ENCODE measurements around the gene USP15.

Gene USP15

DNA sequence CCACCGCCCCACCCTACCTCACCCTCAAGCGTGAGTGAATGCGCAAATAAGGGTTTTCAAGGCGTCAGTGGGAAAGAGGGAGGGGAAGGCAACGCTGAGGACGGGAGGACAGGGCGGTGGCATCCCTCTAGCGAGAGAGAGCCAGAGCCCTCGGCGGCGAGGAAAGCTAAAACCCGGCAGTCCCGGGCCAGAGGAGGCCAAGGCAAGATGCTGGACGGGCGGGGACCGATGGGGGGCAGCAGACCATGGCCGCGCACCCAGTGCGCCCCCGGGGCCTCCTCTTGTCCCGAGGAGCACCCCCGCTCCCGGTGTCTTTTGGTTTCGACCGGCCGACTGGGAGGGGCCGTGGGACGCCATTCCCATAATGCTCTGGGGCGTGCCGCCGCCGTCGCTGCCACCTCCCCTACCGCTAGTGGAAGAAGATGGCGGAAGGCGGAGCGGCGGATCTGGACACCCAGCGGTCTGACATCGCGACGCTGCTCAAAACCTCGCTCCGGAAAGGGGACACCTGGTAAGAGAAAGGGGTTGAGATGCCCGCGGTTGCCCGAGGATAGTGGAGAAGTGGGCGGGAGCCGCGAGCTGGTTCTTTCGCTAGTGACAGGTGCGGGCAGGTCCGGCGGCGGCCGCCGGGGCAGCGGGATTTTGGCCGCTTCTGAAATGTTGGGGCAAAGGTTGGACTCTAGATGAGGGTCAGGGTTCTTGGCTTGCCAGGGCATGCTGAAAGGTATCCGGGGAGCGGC is at the start of gene USP15:
Gene USP15 (plus strand): TSS at position 412 of the 740 bp plus-strand sequence. CDS start 11 bp downstream, at position 423.
- peak; percentile 96 for DNase-seq (ENCODE audit: low spot score)

GRCh38 chr12:62210422-62210821 is 49.8 kb upstream of the USP15 start:
- peak; percentile 30 for DNase-seq (ENCODE audit: low spot score)

DNA sequence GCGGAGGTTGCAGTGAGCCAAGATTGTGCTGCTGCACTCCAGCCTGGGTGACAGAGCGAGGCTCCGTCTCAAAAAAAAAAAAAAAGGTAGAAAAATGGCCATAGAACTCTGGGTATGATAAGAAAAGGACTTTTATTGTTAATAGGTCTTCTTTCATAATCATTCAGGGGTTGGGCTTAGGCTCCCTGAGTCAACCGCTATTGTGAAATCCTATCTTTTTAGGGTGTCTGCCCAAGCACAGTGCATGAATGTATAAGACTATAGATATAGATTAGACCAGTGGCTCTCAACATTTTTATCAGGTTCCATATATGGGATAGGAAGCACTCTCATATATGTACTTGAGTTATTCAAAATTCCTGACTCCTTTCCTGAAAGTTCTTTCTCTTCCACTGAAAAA is 48.7 kb upstream of the USP15 start:
- DNase-seq (ENCODE audit: low spot score), result no peak

DNA sequence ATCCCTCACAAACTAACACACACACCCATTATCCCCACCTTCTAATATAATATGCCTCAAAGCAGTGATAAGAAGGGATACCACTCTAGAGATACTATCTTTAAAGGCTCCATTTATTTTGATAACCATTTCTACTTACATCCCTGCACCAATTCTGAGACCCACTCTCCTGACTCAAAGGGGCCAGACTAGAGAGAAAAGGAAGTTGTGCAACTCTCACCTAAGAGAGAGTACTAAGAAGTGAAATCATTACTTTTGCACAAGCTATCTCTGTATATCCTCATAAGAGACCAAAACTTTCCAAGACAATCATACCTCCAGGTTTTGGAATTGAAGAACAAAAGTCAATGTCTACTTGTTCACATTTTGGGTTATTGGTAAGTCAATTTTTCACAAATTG is 45.4 kb upstream of the USP15 start:
- DNase-seq (ENCODE audit: low spot score), result no peak

- DNase-seq (ENCODE audit: low spot score), result no peak
Measured at GRCh38 chr12:62215506-62215905, 44.7 kb upstream of the USP15 start.

DNA sequence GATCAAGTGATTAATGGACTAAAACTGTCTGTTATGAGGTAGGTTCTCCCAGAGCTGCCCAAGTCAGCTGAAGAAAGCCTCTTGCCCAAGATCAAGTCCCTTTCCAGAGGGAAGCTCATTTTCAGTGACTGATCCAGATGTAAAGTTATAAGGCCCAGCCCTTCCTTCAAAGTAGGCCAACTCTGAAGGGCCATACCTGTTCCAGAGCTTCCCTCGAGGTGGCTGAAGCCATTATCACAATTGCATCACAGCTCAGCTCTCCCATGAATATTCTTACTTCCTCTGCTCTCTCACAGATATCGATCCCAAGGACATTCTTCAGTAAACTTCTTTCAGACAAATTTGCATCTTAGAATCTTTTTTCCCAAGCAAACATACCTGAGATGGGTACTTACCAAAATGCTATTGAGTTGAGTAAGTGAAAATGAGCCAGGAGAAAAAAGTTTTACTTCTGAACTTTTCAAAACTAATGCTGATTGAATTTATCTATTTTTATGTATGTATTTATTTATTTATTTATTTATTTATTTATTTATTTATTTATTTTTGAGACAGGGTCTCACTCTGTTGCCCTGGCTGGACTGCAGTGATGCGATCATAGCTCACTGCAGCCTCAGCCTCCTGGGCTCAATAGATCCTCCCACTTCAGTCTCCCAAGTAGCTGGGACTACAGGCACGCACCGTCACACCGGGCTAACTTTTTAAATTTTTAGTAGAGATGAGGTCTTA is 42.6 kb upstream of the USP15 start:
- no peak for DNase-seq (ENCODE audit: low spot score)

GRCh38 chr12:62221107-62221506 is 39.1 kb upstream of the USP15 start:
- DNase-seq (ENCODE audit: low spot score), result no peak

GRCh38 chr12:62224601-62225000 is 35.6 kb upstream of the USP15 start:
- DNase-seq (ENCODE audit: low spot score), result no peak

- no peak for DNase-seq (ENCODE audit: low spot score)
Measured at GRCh38 chr12:62227091-62227490, 33.1 kb upstream of the USP15 start.

DNA sequence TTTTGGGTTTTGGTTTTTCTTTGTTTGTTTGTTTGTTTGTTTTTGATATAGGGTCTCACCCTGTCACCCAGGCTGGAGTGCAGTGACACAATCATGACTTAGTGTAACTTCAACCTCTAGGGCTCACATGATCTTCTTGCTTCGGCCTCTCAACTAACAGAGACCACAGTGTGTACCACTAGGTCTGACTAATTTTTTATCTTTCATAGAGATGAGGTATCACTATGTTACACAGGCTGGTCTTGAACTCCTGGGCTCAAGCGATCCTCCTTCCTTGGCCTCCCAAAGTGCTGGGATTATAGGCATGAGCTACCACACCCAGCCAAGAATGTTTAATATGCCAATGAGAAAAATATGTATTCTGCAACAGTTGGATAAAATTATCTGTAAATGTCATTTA is 29.6 kb upstream of the USP15 start:
- no peak for DNase-seq (ENCODE audit: low spot score)

- no peak for DNase-seq (ENCODE audit: low spot score)
Measured at GRCh38 chr12:62232143-62232729, 28.0 kb upstream of the USP15 start.

GRCh38 chr12:62233805-62234204 is 26.4 kb upstream of the USP15 start:
- no peak for DNase-seq (ENCODE audit: low spot score)

DNA sequence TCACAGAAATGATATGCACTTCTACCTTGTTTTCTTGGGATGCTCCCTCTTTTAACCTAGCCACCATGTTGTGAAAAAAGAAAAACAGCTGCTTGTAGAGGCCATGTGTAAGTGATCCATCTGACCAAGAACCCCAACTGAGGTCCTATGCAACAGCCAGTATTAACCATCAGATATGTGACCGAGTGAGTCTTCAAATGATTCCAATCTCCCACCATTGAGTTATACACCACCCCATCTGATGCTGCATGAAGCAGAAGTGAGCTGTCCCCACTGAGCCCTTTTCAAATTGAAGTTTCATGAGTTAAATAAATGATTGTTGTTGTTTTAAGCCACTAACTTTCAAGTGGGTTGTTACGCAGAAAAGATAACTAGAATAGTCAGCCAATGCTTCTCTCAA is 20.6 kb upstream of the USP15 start:
- DNase-seq (ENCODE audit: low spot score), result no peak

DNA sequence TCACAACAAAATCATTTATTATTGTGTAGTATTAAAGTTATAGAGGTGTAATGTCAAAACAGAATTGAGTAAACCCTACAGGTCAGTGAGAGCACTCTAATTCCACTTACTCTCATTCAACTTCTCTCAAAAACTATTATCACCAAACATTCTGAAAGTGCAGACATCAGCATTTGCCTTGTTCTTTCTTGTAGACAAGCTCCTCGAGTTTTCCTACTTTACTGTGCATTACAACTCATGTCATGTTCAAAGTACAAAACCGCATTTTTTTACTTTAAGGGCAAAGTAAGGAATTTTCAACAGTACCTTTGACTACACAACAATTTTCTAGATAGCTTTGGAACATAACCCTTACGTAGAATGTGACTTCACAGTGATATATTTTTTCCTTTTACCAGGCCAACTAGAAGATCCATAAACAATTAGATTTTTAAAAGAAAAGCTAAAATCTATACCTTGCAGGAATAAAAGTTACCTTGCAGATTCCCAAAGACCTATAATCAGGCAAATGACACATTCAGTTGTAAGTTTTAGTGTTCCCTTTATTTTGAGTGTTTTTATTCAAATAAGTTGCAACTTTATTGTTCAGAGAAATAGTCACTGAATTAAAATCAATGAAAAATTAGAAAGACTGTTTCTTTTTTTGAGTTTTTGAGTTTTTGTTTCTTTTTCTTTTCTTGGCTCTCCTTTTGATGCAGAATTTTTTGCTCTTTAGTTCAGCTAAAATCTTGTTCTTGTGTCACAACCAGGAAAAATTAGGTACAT is 12.7 kb upstream of the USP15 start:
- no peak for DNase-seq (ENCODE audit: low spot score)

- DNase-seq (ENCODE audit: low spot score), result no peak
Measured at GRCh38 chr12:62248873-62249272, 11.3 kb upstream of the USP15 start.

DNA sequence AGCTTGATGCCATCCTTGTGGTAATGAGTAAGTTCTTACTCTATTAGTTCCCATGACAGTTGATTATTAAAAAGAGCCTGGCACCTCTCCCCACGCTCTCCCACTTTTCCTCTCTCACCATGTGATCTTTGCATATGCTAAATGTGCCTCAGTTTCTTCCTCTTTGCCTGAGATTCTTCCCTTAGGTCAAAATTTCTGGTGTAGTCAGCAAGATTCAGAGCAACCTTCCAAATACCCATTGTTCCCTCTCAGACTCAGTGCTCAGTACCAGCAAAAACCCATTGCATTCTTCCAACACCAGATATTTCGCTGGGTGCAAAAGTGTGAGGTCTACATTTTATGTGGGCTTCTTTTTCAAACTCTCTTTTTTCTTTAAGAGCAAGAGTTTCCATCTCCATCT is 10.8 kb upstream of the USP15 start:
- no peak for DNase-seq (ENCODE audit: low spot score)

GRCh38 chr12:62250671-62251608 is 9.3 kb upstream of the USP15 start:
- no peak for DNase-seq (ENCODE audit: low spot score)

DNA sequence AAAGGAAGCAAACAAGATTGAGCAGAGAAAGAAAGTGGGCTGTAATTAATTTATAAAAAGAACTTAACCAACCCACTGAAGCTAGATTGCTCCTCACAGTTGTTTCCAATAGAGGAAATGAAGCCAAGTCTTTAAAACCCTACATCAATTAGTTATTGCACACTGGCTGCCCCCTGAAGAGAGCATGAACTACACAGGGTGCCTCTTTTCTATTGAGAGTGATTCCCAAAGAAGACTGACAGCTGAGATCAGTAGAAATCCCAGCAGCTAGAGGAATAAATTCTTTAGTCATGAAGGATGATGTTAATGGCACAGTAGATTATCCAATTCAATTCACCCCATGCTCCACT is 8.6 kb upstream of the USP15 start:
- DNase-seq (ENCODE audit: low spot score), result no peak

DNA sequence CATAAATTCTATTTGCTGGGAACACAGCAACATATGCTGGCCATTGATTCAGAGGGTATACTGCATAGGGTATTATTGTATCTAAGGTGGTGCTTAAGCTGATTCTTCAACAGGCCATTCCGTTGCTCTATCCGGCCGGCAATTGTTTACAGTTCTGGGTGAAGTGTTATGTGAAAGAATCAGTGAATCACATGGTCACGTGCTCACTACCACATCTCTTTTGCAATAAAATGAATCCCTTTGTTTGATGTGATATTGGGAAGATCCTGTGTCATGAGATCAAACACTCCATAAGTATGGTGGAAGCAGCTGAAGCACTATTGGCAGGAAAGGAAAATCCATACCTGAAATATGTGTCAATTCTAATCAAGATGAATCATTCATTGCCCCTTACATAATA is 7.6 kb upstream of the USP15 start:
- DNase-seq (ENCODE audit: low spot score), result no peak

GRCh38 chr12:62254967-62255366 is 5.2 kb upstream of the USP15 start:
- DNase-seq (ENCODE audit: low spot score), result no peak

DNA sequence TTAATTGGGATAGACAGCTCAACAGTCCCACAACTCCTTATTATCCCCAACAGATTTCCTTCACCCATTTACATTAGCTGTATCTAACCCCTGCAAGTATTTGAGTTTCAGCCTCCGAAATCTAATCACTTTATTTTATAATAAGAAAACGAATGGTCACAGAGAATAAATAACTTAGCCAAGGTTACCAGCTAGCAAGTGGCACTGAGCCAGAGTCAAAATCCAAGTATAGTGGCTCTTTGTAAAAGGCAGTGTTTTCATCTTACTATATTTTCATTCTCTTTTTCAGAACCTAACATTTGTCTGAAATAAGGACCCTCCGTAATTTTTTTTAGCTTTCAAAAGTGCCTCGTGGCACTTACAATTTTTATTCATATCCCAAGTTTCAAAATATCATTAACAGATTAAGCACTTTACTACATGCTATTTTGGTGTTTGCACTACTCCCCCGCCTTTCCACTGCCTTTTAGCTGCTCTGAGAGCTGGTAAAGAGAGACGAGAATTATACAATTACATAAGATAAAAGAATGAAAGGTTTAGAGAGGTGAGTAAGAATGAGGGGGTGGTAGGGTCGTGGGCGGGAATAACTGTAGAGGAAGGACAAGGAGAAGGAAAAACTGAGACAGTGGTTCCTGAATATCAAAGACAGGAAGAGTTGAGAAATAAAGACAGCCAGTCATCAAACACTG is 3.7 kb upstream of the USP15 start:
- DNase-seq (ENCODE audit: low spot score), result no peak

Measured in cerebellar cortex (tissue), 1 donor.